ENCODE data around the gene POLR2E. TPM values are rescaled to one million over a fixed set of nuclear protein-coding genes. Genes with fewer than 3 reads are reported as not detected.
A peak's percentile ranks its signal among the peaks of the same experiment; 100 is the strongest.

POLR2E gene
- total and polyA plus RNA-seq, 9 of the 15 experiments (the other 6 are each of a cell fraction or from before 2014, with no cell fraction given), result 3.4 to 413 (median 244) TPM

GRCh38 chr19:1103708-1104310 lies 8.6 kb upstream of the POLR2E start, which contains the start of gene GPX4 (continued):
- peak; percentile 99 for TF ChIP-seq RBFOX2 (IDR thresholded peaks at IDR 0.05; ENCODE audit: low read depth, low read length)
- TF ChIP-seq SP1 (CRISPR knock-in tag; IDR thresholded peaks at IDR 0.05), result peak; percentile 98
- TF ChIP-seq KDM1A (IDR thresholded peaks at IDR 0.05), result no peak
- TF ChIP-seq DMBX1 (CRISPR knock-in tag; IDR thresholded peaks at IDR 0.05; ENCODE audit: borderline replicate concordance), result no peak
- 0 out of 2 replicates have a peak, but pooled peaks have one; percentile 61 for TF ChIP-seq CBX1 (IDR thresholded peaks at IDR 0.05; ENCODE audit: low read depth)
- TF ChIP-seq CGGBP1 (CRISPR knock-in tag; IDR thresholded peaks at IDR 0.05), result peak; percentile 45; the same call in 1 of the 2 replicates
- TF ChIP-seq GTF2F1 (IDR thresholded peaks at IDR 0.05; ENCODE audit: low read depth, low read length), result peak; percentile 89
- peak; percentile 90 for TF ChIP-seq RB1 (IDR thresholded peaks at IDR 0.05; ENCODE audit: low read depth)
- TF ChIP-seq TEAD1 (CRISPR knock-in tag; IDR thresholded peaks at IDR 0.05), result no peak; a peak in 1 of 4 replicates
- TF ChIP-seq POLR2H (tag; IDR thresholded peaks at IDR 0.05; ENCODE audit: low read depth), result peak; percentile 94
- TF ChIP-seq MAZ (CRISPR knock-in tag; conservative IDR thresholded peaks at IDR 0.05 in 1 of 2, IDR thresholded peaks at IDR 0.05 in 1 of 2), result peak in 1 of 2 experiments; percentile 7; a peak in 2 of 4 replicates
- TF ChIP-seq RBM22 (IDR thresholded peaks at IDR 0.05; ENCODE audit: low read depth, low read length, poor library complexity, severe bottlenecking), result peak; percentile 81
- TF ChIP-seq KAT7 (CRISPR knock-in tag; IDR thresholded peaks at IDR 0.05; ENCODE audit: borderline replicate concordance), result peak; percentile 86; the same call in 1 of the 2 replicates
- peak; percentile 65; the same call in 1 of the 2 replicates for TF ChIP-seq TFAP4 (CRISPR knock-in tag; IDR thresholded peaks at IDR 0.05; ENCODE audit: borderline replicate concordance)
- no peak for TF ChIP-seq KAT8 (IDR thresholded peaks at IDR 0.05; ENCODE audit: low read depth)
- TF ChIP-seq, protein P1, sequence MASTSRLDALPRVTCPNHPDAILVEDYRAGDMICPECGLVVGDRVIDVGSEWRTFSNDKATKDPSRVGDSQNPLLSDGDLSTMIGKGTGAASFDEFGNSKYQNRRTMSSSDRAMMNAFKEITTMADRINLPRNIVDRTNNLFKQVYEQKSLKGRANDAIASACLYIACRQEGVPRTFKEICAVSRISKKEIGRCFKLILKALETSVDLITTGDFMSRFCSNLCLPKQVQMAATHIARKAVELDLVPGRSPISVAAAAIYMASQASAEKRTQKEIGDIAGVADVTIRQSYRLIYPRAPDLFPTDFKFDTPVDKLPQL (IDR thresholded peaks at IDR 0.05; ENCODE audit: extremely low read depth, insufficient read length), result peak; percentile 60
- TF ChIP-seq RREB1 (CRISPR knock-in tag; IDR thresholded peaks at IDR 0.05), result peak; percentile 69; the same call in 1 of the 2 replicates
- no peak for TF ChIP-seq ZBTB34 (CRISPR knock-in tag; IDR thresholded peaks at IDR 0.05)

Data from K562 (cell line).